K562 (cell line): Measurements from ENCODE around the gene HSPA4. TPM values are rescaled to one million over a fixed set of nuclear protein-coding genes. Genes with fewer than 3 reads are reported as not detected.

Experiments
- ARID1B ChIP-seq: fragments of 450-650 bp; IDR thresholded peaks from 2 replicates; pipeline ENCODE4 v1.6.1; 2016; ENCODE audit warnings: antibody characterized with exemption, mild to moderate bottlenecking, inconsistent platforms
- CBX2 ChIP-seq: fragments of 200-600 bp; sonication (generic); IDR thresholded peaks from one replicate; pipeline ENCODE4 v1.6.1; 2012; ENCODE audit warnings: mild to moderate bottlenecking, low read length, inconsistent platforms; ENCODE audit not compliant: insufficient read depth, poor library complexity, severe bottlenecking
- CREBBP ChIP-seq: IDR thresholded peaks from one replicate; pipeline ENCODE4 v1.6.1; 2012; ENCODE audit warnings: low read depth, mild to moderate bottlenecking, control low read depth, inconsistent platforms, low read length
- E2F4 ChIP-seq: sonication (generic); formaldehyde crosslinking; IDR thresholded peaks from 2 replicates; pipeline ENCODE4 v1.8.0; 2022; ENCODE audit warnings: mild to moderate bottlenecking, low read depth, missing genetic modification reagents
- EP400 ChIP-seq: fragments of 450-650 bp; IDR thresholded peaks from 2 replicates; pipeline ENCODE4 v1.6.1; 2017; ENCODE audit warnings: antibody characterized with exemption, mild to moderate bottlenecking, moderate library complexity
- FOXA3 ChIP-seq, 2 experiments: fragments of 450-650 bp in 1 of 2; sonication (generic) in 1 of 2; formaldehyde crosslinking; IDR thresholded peaks in 1 of 2; conservative IDR thresholded peaks in 1 of 2; 2 replicates each; pipeline versions ENCODE4 v1.4.0 to v1.8.0; 2020 to 2022; ENCODE audit warnings: mild to moderate bottlenecking in 2 of 2, missing genetic modification reagents in 1 of 2
- FOXK2 ChIP-seq, 2 experiments: fragments of 450-650 bp; IDR thresholded peaks in 1 of 2; conservative IDR thresholded peaks in 1 of 2; 2 replicates each; pipeline ENCODE4 v1.6.1; 2016; ENCODE audit warnings: low read depth in 2 of 2, mild to moderate bottlenecking in 1 of 2
- GATA2 ChIP-seq: sonication (generic); formaldehyde crosslinking; IDR thresholded peaks from 2 replicates; pipeline ENCODE4 v1.4.0; 2020; ENCODE audit warnings: mild to moderate bottlenecking, missing genetic modification reagents
- HNRNPK ChIP-seq: fragments of 200-400 bp; formaldehyde crosslinking; IDR thresholded peaks from one replicate; pipeline ENCODE4 v1.6.1; 2018; ENCODE audit warnings: mild to moderate bottlenecking, low read depth, low read length; ENCODE audit not compliant: poor library complexity, severe bottlenecking
- ILK ChIP-seq: fragments of 450-650 bp; IDR thresholded peaks from 2 replicates; pipeline ENCODE4 v1.6.1; 2016; ENCODE audit warnings: missing genetic modification characterization, low read depth, mild to moderate bottlenecking, missing compliant biosample characterization, moderate library complexity, borderline replicate concordance
- KDM2B ChIP-seq: fragments of 250-450 bp; sonication (Bioruptor Pico); IDR thresholded peaks from 2 replicates; pipeline ENCODE4 v1.8.0; 2021; ENCODE audit warnings: mild to moderate bottlenecking, moderate library complexity
- KLF6 ChIP-seq: fragments of 250-450 bp; sonication (Bioruptor Pico); IDR thresholded peaks from 2 replicates; pipeline ENCODE4 v1.4.0; 2020; ENCODE audit warnings: mild to moderate bottlenecking, moderate library complexity, borderline replicate concordance
- MED1 ChIP-seq: sonication (generic); formaldehyde crosslinking; IDR thresholded peaks from 2 replicates; pipeline ENCODE4 v1.8.1; 2023; ENCODE audit warnings: missing genetic modification reagents, borderline replicate concordance
- PREB ChIP-seq: sonication (generic); formaldehyde crosslinking; IDR thresholded peaks from 2 replicates; pipeline ENCODE4 v1.8.1; 2023; ENCODE audit warnings: mild to moderate bottlenecking, missing genetic modification reagents
- SAFB2 ChIP-seq: fragments of 200-400 bp; formaldehyde crosslinking; IDR thresholded peaks from 2 replicates; pipeline ENCODE4 v1.6.1; 2018; ENCODE audit warnings: borderline replicate concordance, low read length, low read depth, moderate library complexity; ENCODE audit not compliant: severe bottlenecking
- SIN3B ChIP-seq: fragments of 450-650 bp; IDR thresholded peaks from 2 replicates; pipeline ENCODE4 v1.6.1; 2017; ENCODE audit warnings: low read depth, mild to moderate bottlenecking, moderate library complexity
- THAP7 ChIP-seq: fragments of 250-450 bp; sonication (Bioruptor Pico); IDR thresholded peaks from 2 replicates; pipeline ENCODE4 v1.5.0; 2021
- WHSC1 ChIP-seq: IDR thresholded peaks from one replicate; pipeline ENCODE4 v1.6.1; 2012; ENCODE audit warnings: low read length, control low read depth, inconsistent platforms
- ZNF143 ChIP-seq: sonication (generic); formaldehyde crosslinking; IDR thresholded peaks from 2 replicates; pipeline ENCODE4 v1.9.0; 2022; ENCODE audit warnings: mild to moderate bottlenecking, missing genetic modification reagents
- ZNF263 ChIP-seq: sonication (generic); formaldehyde crosslinking; IDR thresholded peaks from 2 replicates; pipeline ENCODE4 v1.8.0; 2022; ENCODE audit warnings: mild to moderate bottlenecking, missing genetic modification reagents, borderline replicate concordance
- ZSCAN32 ChIP-seq: fragments of 450-650 bp; formaldehyde crosslinking; IDR thresholded peaks from 2 replicates; pipeline ENCODE4 v1.4.0; 2020; ENCODE audit warnings: mild to moderate bottlenecking, moderate library complexity
- polyA plus RNA-seq, 8 experiments: library from polyadenylated mRNA; depleted of rRNA in 4 of 8; stranded (reverse) in 5 of 8; unstranded in 3 of 8; fragments of >200 nt; fragmentation: Nextera tagmentation in 2 of 8; fragmentation: Illumina TruSeq in 1 of 8; extraction: Ambion mirVana in 2 of 8; extraction: Trizol in 1 of 8; gene quantifications; 2 replicates each; pipeline versions ENCODE4 v1.2.1 to v1.2.3, GENCODE V29; 2011 to 2014; ENCODE audit warnings: inconsistent platforms in 1 of 8, missing spikeins in 1 of 8
- total RNA-seq, 7 experiments: library from RNA; depleted of rRNA in 6 of 7; stranded (reverse); fragments of >200 nt in 6 of 7; fragmentation: Illumina TruSeq in 2 of 7; extraction: Trizol in 2 of 7; gene quantifications; 2 replicates each; pipeline versions ENCODE4 v1.2.1 to v1.2.3, GENCODE V29; 2011 to 2021; ENCODE audit warnings: low replicate concordance in 1 of 7
- TF ChIP-seq, protein P1 (sequence below): sonication (generic); formaldehyde crosslinking; IDR thresholded peaks from 2 replicates; pipeline ENCODE4 v1.8.0; 2022; ENCODE audit warnings: missing genetic modification reagents, mild to moderate bottlenecking, borderline replicate concordance

HSPA4 gene
- total and polyA plus RNA-seq, 9 of the 15 experiments (the other 6 are each of a cell fraction or from before 2014, with no cell fraction given) = 90.3 to 286 (median 148) TPM

GRCh38 chr5:133032852-133033742, 18.7 kb upstream of the HSPA4 start (continued):
- TF ChIP-seq ZSCAN32 (no peak), GATA2 (CRISPR knock-in tag) (peak; percentile 53; the same call in 1 of the 2 replicates), ILK (tag) (no peak), SAFB2 (no peak), MED1 (CRISPR knock-in tag) (no peak), THAP7 (CRISPR knock-in tag) (no peak), ARID1B (peak; percentile 30; the same call in 1 of the 2 replicates), WHSC1 (no peak), SIN3B (no peak), CREBBP (no peak), KLF6 (no peak), EP400 (peak; percentile 84), CBX2 (no peak), HNRNPK (no peak), ZNF143 (no peak), ZNF263 (CRISPR knock-in tag) (no peak), KDM2B (CRISPR knock-in tag) (no peak), FOXA3 (CRISPR knock-in tag; conservative IDR thresholded peaks at IDR 0.05 in 1 of 2, IDR thresholded peaks at IDR 0.05 in 1 of 2) (peak in 1 of 2 experiments; percentile 83; a peak in 3 of 4 replicates), PREB (CRISPR knock-in tag) (no peak), FOXK2 (conservative IDR thresholded peaks at IDR 0.05 in 1 of 2, IDR thresholded peaks at IDR 0.05 in 1 of 2; ENCODE audit: low read depth in 2 of 2) (no peak; a peak in 1 of 4 replicates), E2F4 (no peak)
- TF ChIP-seq, protein P1, sequence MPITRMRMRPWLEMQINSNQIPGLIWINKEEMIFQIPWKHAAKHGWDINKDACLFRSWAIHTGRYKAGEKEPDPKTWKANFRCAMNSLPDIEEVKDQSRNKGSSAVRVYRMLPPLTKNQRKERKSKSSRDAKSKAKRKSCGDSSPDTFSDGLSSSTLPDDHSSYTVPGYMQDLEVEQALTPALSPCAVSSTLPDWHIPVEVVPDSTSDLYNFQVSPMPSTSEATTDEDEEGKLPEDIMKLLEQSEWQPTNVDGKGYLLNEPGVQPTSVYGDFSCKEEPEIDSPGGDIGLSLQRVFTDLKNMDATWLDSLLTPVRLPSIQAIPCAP (CRISPR knock-in tag) = no peak
